ENCODE data around the gene CWC27.

CWC27 gene

DNA sequence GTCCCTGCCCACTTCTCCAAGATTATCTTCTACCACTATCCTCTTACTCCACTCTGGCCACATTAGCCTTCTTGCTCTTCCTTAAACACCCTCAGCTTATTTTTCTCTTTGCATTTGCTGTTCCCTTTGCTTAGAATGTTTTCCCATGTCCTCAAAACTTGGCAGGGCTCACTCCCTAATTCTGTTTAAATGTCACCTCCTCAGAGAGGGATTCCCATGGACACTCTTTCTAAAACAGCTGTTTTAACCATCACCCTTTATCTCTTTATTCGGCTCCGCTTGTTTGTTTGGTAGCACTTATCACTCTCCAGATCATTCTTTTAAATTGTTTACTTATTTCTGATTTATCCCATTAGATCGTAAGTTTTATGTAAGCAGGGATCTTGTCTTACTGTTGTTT, 278.5 kb downstream of the CWC27 start:
- no peak for DNase-seq

- DNase-seq = no peak
These were observed 279.4 kb downstream of the CWC27 start for GRCh38 chr5:65047948-65048690.

- DNase-seq = no peak
These were observed 281.4 kb downstream of the CWC27 start for GRCh38 chr5:65050140-65050539.

- no peak for DNase-seq
These were observed 282.2 kb downstream of the CWC27 start for GRCh38 chr5:65050826-65051498.

DNA sequence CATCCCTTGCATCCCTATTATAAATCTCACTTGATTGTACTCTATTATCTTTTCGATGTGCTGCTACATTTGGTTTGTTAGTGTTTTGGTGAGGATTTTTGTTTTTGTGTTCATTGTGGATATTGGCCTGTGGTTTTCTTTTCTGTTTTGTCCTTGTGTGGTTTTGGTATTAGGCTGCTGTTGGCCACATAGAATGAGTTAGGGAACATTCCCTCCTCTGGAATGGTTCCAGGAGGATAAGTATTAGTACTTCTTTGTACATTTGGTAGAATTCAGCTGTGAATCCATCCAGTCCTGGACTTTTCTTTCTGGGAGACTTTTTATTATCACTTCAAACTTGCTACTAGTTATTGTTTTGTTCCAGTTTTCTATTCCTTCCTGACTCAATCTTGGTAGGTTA, 287.2 kb downstream of the CWC27 start:
- DNase-seq = no peak

- DNase-seq = no peak
These were observed 291.2 kb downstream of the CWC27 start for GRCh38 chr5:65059681-65060598.

- DNase-seq = no peak
These were observed 292.7 kb downstream of the CWC27 start for GRCh38 chr5:65061250-65061973.

DNA sequence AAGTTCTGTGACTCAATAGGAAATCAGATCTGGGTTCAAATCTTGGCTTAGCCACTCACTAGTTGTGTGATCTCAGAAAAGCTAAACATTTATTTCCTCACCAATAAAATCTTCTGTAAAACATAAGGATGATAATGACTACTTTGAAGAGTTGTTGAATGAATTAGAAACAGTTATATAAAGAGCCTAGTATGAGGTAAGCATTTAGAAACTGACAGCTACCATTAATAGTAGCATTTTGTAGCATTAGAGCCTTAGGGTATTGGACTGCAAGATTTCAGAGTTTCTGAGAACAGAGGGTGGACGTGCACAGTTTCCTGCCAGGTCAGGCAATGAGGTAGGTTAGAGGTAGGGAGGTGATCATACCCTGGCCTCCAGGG, 293.2 kb downstream of the CWC27 start:
- no peak for DNase-seq

- DNase-seq = no peak
These were observed 293.8 kb downstream of the CWC27 start for GRCh38 chr5:65062469-65063083.

- no peak for DNase-seq
These were observed 296.3 kb downstream of the CWC27 start for GRCh38 chr5:65065001-65065511.

DNA sequence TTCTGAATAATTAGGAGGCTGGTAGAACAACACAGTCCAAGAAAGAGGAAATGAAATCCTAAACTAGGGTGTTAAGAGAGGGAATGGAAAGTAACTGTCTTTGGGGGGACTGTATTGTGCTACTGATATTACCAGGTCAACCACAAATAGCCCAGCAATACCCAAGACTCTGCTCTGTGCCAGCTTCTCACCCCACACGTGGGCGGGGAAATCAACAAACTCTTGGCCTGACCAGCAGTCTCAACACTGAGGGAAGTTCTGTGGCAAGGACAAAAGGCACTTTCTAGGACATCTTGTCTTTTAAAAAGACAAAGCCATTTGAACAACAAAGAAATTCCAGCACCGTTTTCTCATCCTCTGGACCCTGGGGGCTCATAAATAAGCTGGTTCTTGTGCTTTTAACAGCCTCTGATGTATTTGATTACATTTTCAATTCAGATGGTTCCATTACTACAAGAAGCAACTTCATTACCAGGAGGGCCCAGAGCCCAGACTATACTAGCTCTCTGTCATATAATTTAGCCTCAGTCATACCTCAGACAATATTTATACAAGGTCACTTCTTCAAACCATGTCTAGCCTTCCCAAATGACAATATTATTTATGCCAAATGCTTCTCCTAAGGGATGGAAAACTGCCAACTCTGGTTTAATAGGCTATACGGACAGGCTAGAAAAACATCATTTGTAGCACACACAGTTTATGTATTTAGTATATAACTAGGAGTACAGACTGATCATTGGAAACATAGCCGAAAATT, 297.8 kb downstream of the CWC27 start:
- DNase-seq = no peak

DNA sequence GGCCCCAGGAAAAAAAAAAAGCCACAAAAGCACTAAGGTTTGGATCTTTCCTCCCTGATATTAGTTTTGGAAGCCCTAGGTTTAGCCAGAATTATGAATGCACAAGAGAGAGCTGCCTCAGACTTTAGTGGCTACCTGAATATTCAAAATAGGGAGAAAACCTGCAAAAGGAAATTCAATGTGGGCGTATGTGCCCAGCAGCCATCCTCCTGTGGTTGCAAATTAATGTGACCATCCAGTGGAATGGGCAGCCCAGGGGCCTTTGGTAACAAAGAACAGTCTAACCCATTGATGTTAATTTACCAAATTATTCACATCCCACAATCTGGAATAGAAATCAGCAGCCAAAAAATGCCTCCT, 298.4 kb downstream of the CWC27 start:
- DNase-seq = no peak
